Measurements from ENCODE around the gene MRPL42. TPM values are rescaled to one million over a fixed set of nuclear protein-coding genes. Genes with fewer than 3 reads are reported as not detected.
"Not testable (repeated sequence)": the region's sequence is repeated elsewhere in the genome, so short reads cannot be mapped to it uniquely, and the experiment has no call there.

Gene MRPL42
- total and polyA plus RNA-seq, 11 donors = 23.0 to 53.0 (median 46.2) TPM

- WGBS, 4 donors = 88 to 93% (median 88%) methylated on average over 3 of the region's 3 CpGs
- no peak for ATAC-seq
- intact Hi-C loops (cut with DNase I) = no loop called here
- Histone ChIP-seq H3K4me3 (no peak overlapping the region), H3K36me3 (peaks cover 0 to 61% (median 49%) of the 10 kb centered on the region in 9 donors), H3K27ac (no peak overlapping the region), H3K4me1 (no peaks in the 10 kb centered on the region), H3K27me3 (no peaks in the 10 kb centered on the region), H3K9me3 (no peaks in the 10 kb centered on the region)
- TF ChIP-seq POLR2A (IDR thresholded peaks at IDR 0.05) = no peak
- no peak for TF ChIP-seq CTCF (IDR thresholded peaks at IDR 0.05)
- DNase-seq = no peak
Observed at GRCh38 chr12:93494096-93494495, 26.8 kb downstream of the MRPL42 start.

DNA sequence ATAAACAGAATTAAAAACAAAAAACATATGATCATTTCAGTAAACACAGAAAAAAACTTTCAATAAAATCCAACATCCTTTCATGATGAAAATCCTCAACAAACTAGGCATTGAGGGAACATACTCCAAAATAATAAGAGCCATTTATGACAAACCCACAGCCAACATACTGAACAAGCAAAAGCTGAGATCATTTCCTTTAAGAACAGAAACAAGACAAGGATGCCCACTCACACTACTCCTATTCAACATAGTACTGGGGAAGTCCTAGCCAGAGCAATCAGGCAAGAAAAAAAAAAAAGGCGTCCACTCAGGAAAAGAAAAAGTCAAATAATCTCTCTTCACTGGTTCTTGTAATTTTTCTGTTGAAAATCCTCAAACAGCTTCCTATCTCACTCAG is 30.1 kb downstream of the MRPL42 start:
- Histone ChIP-seq H3K4me1 (no peaks in the 10 kb centered on the region), H3K27me3 (no peaks in the 10 kb centered on the region), H3K4me3 (no peak overlapping the region), H3K36me3 (peaks cover 0 to 55% (median 32%) of the 10 kb centered on the region in 9 donors), H3K9me3 (no peaks in the 10 kb centered on the region), H3K27ac (no peak overlapping the region)
- TF ChIP-seq POLR2A (IDR thresholded peaks at IDR 0.05) (no peak), CTCF (IDR thresholded peaks at IDR 0.05) (no peak)
- DNase-seq (no peak), ATAC-seq (no peak)
- 74 to 100% (median 89%) methylated on average over 1 of the region's 1 CpG for WGBS, 4 donors
- intact Hi-C loops (cut with DNase I) = no loop called here

- H3K4me3 ChIP-seq; ATAC-seq; H3K27ac ChIP-seq; H3K27me3 ChIP-seq; DNase-seq; H3K9me3 ChIP-seq; intact Hi-C loops (cut with DNase I); H3K4me1 ChIP-seq: not testable (repeated sequence)
- WGBS, 4 donors = no CpG with 5 or more reads among the region's 1 CpG
- H3K36me3 ChIP-seq = peaks cover 0 to 59% (median 31%) of the 10 kb centered on the region in 9 donors
Observed at GRCh38 chr12:93498813-93499212, 31.5 kb downstream of the MRPL42 start.

DNA sequence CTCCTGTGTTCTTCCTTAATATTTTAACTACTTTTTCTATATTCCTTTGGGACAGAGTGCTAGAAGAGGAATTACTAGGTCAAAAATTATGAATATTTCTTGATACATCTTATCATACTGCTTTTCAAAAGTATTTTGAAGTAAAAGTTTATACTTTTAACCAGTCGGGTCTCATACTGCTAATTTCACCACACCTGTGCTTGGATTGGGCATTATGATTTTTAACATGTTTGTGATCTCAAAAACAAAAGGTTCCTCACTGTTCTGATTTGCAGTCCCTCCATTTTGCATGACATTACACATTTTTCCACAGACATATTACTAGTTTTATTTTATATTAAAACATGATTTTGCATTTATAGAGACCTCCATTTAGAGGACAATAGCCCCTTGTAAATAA is 32.9 kb downstream of the MRPL42 start:
- intact Hi-C loops (cut with DNase I) = loop anchor here (5.0 to 10.0 kb wide), 10 partner anchors 52 to 602 kb away; no protein-coding TSS in a partner anchor
- 85 to 97% (median 88%) methylated on average over 1 of the region's 1 CpG for WGBS, 4 donors
- H3K4me3 ChIP-seq = no peak overlapping the region

More for the DNA sequence above, 32.9 kb downstream of the MRPL42 start:
- Histone ChIP-seq H3K27ac (no peak overlapping the region), H3K27me3 (no peaks in the 10 kb centered on the region), H3K9me3 (no peaks in the 10 kb centered on the region), H3K36me3 (peaks cover 0 to 62% (median 29%) of the 10 kb centered on the region in 9 donors), H3K4me1 (no peaks in the 10 kb centered on the region)
- ATAC-seq (no peak), DNase-seq (no peak)
- TF ChIP-seq CTCF (IDR thresholded peaks at IDR 0.05) = no peak
- no peak for TF ChIP-seq POLR2A (IDR thresholded peaks at IDR 0.05)

Measured in heart left ventricle (tissue), 16 donors.